Stimulated activated CD8-positive, alpha-beta memory T cell treated with anti-CD3 and anti-CD28 coated beads, Interleukin-15, amount 100 ng/mL, for 4 hours (primary cell): ENCODE measurements around the gene LCOR.
"Not testable (repeated sequence)": the region's sequence is repeated elsewhere in the genome, so short reads cannot be mapped to it uniquely, and the experiment has no call there.

Experiments
- DNase-seq, 2 donors: peaks; one replicate each; pipeline ENCODE4 v3.0.0-alpha.2; 2020; ENCODE audit warnings: low read depth in 2 of 2

LCOR gene

DNA sequence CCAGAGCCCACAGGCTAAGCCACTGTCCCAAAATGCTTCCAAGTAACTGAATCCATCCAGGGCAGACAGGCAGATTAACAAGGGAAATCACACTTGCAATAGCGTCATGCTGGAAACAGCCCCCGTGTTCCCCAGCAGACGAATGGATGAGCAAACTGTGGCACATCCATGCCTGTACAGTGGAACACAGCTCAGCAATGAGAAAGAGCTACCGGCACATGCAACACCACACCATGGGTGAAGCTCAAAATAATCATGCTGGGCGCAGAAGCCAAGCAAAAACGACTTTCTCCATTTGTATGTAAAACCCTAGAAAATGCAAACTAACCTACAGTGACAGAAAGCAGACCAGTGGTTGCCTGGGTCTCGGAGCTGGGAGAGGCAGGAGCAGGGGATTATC, 200.5 kb downstream of the LCOR start:
- DNase-seq: no peak

DNA sequence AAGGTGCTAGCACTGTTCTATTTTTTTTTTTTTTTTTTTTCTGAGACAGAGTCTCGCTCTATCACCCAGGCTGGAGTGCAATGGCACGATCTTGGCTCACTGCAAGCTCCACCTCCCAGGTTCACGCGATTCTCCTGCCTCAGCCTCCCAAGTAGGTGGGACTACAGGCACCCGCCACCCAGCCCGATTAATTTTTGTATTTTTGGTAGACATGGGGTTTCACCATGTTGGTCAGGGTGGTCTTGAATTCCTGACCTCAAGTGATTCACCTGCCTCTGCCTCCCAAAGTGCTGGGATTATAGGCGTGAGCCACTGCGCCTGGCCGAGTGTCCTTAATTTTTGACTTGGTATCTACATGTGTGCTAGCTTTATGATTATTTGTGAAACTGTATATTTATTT, 201.7 kb downstream of the LCOR start:
- DNase-seq: not testable (repeated sequence)

DNA sequence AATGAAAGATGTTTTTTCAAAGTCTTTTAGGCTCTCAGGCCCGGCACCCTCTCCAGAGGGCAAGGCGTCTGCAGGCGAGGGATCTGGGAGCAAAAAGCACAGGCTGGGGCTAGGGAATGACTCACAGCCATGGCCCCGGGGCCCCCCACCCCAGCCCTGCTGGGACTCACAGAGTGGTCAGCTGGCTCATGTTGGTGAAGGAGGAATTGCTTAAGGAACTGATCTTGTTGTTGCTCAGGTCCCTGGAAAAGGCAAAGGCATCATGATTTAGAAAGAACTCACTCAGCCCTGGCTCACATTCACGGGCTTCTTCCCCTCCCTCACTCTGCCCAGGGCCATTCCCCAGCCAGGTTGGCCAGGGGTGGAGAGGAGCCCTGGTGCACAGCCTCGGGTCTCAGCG, 202.2 kb downstream of the LCOR start:
- no peak for DNase-seq

DNA sequence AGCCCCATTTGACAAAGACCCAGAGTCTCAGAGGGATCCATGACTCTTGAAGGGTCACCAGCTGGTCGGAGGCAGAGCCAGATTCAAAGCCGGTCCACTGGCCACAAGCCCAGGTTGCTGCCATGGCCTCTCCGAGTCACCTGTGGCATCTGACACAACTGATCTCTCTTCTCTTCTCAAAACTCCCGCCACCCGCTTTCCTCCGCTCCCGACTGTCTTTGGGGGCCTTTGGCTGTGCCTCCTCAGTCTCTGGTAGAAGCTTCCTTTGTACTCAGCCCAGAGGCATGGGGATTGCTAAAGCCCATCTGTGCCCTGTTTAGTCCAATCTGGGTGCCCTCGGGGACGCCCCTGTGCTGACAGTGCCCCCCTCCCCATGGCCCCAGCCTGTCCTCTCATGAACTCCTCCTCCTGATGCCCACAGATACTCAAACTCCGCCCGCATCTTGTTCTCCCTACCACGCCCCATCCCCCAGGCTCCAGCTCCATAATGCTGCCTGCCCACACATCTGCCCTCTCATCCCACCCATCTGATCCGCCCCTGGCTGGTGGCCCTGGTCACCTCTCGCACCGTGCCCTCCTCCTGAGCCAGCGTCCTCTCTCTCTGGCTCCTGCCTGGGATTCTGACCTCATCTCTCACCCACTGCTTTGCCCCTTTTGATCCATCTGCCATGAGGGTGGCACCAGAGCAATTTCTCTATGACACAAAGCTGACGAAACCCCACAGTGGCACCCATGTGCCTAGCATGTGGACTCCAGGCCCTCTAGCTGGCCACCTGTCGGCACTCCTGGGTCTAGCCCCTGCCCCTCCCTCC, 203.1 kb downstream of the LCOR start:
- DNase-seq: no peak

DNA sequence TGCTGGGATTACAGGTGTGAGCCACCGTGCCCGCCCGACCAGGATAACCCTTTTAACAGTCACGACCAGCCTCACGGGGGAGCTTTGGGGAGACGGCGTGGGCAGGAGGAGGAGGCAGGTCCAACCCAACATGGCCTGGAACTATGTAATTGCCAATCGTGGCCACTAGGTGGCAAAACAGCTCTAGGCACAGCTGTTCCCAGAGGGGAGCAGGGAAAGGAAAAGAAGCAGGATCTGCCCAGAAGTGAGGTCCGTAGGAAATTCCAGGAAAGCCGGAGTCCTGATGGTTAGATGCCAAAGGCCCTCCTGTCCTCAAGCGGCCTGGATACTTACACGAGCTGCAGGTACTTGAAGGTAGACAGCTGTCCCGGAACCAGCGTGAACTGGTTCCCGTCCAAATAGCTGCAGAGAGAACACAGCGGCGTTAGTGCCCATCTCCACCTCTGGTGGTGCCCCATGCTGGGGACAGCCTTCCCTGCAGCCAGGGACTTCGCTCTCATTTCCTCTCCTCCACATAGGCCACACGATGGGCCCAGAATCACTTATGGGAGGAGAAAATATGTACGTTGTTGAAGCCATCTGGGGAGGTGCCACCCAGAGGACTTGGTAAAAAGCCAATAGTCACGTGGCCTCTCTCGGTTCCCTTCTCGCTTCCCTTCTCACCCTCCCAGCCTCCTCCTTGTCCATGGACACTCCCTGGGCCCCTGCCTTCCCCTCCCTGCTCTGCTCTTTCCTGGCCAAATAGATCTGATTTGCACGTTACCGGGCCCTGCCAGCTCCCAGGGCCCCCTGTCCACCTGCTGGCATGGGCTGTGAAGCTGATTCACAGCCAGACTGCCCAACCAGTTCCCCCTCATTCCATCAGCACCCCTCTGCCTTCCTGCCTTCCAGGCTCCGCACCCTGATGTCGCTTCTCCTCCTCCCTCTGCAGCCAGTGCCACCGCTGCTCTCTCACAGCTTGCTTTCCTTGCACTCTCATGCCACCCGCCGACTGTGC, 205.6 kb downstream of the LCOR start:
- peak; percentile 31 to 41 for DNase-seq

DNA sequence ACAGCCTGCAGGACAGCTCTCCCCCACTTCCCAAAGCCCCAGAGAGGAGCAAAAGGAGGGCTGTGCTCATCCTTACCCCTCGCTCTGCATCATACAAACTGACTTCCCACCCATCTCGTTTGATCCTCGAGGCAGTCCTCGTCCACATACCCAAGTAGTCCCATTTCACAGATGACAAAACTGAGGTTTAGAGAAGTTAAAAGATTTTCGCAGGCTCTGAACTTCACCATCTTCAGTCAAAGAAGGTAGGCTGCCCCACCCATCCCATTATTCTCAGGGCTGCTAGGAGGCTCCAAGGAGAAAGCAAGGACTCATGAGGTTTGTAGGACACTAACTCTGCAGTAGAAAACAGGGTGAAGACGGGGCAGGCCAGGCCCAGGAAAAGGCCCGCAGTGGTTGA, 206.6 kb downstream of the LCOR start:
- no peak for DNase-seq

DNA sequence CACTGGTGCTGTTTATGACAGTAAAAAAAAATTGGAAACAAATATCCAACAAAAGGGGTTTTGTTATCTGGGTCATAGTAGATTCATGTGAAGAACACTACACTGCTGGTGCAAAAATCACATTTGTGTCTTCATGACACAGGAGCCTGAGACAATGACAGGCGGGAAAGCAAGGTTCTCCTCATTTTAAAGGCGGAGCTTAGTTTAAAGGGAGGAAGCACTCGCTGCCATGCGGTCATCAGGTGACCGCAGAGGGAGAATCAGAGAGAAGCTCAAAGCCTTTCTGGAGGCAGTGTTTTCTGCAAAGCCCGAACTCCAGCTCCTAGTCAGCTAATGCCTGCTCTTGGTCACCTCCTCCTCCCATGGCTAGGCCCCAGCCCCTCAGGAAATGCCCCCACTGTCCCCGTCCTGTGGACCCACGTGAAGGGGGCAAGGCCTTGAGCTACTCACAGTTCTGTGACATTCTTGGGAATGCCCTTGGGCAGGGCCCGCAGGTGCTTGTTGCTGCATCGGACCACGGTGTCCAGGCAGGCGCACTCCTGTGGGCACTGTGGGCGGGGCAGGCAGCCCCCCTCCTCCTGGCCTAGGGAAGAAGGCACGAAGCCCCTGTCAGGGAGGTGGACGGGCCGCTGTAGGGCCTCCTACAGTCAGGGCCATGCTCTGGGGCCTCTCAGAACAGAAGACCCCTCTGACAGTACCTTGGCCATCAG, 207.6 kb downstream of the LCOR start:
- no peak for DNase-seq

DNA sequence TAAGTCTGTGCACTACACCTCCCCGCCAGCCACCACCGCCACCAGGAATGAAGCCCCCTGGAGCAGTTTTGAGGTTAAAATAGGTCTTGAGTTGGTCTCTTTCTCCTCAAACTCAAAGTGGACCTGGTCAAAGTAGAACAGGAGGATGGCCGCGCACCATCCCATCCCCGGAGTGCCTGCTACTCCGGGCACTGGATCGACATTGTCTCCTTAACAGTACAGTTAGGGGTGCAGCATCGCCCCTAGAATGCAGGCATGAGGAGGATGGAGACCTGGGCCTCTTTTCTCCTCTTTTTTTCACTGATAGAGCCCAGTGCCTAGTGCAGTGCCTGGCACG, 208.1 kb downstream of the LCOR start:
- no peak for DNase-seq

DNA sequence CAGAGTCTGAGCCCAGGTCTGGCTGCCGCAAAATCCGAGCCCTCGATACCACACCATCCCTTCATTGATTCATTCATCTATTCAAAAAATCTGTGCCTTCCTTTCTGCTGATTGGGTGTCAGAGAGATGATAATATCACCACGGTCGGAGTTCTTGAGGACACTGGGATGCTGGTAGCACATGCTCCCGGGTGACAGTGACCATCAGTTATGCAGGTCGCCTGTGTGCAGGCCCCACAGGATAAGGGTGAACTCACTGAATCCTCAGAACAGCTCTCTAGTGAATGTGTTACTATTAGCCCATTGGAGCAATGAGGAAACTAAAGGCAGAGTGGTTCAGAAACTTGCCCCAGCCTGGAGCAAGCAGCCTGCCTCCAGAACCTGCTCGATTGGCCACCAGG, 208.6 kb downstream of the LCOR start:
- DNase-seq: no peak

DNA sequence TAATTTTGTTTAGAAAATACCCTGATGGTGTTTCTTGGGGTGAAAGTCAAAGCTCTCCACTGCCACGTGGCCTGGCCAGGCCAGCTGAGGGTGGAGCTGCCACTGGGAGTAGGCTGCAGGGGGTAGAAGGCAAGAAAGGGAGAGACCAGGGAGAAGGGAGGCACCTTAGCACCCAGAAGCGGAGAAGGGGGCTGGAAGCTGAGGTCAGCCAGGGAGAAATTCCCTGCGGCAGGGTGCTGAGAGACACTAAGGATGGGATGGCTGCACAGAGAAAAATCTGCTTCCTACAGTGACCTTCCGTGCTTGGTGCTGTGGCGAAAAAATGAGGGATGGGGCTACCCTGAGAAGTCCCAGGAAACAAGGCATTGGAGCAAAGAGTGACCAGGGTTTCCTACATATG, 210.0 kb downstream of the LCOR start:
- DNase-seq: no peak

DNA sequence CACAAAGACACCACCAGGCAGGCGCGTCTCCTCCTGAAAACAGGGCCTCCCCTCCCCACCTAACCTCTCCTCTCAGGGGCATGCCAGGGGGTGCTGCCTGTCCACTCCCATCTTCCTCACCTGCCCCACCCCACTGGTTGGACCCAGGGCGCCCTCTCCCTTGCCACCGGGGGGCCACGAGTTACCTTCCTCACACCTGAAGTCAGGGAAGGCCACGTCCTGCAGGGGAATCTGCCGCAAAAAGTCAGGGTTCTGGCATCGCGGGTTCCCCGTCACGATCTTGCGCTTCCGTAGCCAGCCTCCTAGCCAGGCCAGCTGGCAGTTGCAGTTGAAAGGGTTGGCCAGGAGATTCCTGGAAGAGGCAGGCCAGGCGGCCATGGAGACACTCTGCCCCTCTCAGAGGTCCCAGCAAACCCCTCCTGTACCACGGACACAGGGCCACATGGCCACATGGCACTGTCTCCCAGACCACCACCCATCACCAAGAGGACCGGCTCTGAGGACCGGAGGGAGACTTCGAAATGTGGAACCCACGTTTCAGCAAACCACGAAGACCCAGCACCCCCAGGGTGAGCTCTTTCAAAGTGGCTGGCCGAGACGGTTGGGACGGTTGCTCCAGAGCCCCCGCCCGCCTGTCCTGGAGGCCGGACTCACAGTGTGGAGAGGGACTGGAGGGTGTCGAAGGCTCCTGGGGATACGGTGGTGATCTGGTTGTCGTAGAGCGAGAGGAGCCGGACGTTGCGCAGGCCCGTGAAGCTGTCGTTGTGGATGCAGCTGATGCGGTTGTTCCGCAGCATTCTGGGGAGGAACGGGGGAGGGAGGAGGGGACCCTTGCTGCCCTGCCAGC, 210.8 kb downstream of the LCOR start:
- no peak for DNase-seq

DNA sequence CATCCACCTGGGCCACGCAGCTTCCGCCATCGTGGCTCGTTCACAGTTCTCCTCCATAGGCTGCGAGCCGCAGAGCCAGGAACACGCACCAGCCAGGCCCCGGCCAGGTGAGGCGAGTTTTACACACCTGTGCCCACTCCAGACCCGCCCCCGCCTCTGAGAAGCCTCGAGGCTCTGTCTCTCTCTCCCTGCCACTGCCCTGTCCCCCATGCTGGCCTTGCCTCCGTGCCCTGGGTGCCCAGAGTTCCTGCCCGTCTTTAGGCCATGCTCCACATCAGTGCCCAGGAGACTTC, 211.4 kb downstream of the LCOR start:
- no peak for DNase-seq
